ENCODE measurements around the gene SFT2D1.

Gene SFT2D1

GRCh38 chr6:166333172-166333995 is 9.0 kb downstream of the SFT2D1 start:
- peak in 2 of 5 experiments; percentile 65 to 88 for DNase-seq

GRCh38 chr6:166331503-166332415 is 10.6 kb downstream of the SFT2D1 start:
- no peak for DNase-seq

- DNase-seq = no peak
These were observed 11.7 kb downstream of the SFT2D1 start for GRCh38 chr6:166330612-166331011.

GRCh38 chr6:166325383-166326042 is 16.8 kb downstream of the SFT2D1 start:
- DNase-seq = no peak

GRCh38 chr6:166323395-166323794 is 18.9 kb downstream of the SFT2D1 start:
- no peak for DNase-seq

GRCh38 chr6:166318649-166319600 is 23.4 kb downstream of the SFT2D1 start:
- DNase-seq = no peak

GRCh38 chr6:166318227-166318626 is 24.1 kb downstream of the SFT2D1 start:
- no peak for DNase-seq

DNA sequence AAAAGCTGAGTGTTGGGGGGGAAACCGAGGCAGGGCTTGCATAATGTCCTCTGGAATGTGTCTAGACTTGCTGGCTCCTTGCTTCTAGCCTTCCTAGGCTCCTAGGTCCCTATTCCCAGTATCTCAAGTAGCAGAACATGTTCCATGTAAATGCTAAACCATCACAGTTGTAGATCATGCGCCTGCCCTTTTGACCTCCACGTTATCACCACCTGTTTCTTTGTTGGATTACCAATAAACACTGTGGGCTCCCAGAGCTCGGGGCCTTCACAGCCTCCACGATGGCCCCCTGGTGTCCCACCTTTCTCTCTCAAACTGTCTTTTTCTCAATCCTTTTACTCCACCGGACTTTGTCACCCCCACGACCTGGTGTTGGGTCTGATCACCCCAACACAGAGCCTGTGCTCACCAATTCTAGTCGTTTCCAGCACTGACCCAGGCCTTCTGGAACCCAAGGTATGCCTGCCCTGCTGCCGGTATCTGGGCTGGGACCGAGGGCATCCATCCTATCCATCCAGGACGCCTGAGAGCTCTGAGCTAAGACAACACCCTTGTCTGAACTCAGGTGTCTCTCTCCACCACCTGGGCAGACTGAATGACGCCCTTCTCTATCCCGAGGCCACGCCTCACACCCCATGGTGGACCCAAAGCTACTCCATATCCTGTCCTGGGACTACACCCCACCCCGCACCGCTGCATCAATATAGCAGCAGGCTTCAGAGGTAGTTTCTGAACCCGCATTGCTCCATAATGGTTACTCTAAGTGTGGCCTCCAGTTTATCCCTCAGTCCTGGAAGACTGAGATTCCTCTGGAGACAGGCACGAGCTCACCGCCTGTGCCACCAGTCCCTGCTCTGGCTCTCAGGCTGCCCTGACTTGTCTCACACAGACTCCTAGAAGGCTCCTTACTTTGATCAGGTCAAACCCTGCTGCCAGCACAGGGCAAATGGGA is 24.8 kb downstream of the SFT2D1 start:
- no peak for DNase-seq

DNA sequence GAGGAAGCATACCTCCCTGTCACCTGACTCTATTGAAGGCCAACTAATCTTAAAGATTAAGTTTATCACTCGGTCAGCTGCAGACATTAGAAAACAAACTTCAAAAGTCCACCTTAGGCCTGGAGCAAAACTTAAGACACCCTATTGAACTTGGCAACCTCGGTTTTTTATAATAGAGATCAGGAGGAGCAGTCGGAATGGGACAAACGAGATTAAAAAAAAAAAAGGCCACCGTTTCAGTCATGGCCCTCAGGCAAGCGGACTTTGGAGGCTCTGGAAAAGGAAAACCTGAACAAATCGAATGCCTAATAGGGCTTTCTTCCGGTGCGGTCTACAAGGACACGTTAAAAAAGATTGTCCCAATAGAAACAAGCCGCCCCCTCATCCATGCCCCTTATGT is 26.9 kb downstream of the SFT2D1 start:
- DNase-seq = no peak

DNA sequence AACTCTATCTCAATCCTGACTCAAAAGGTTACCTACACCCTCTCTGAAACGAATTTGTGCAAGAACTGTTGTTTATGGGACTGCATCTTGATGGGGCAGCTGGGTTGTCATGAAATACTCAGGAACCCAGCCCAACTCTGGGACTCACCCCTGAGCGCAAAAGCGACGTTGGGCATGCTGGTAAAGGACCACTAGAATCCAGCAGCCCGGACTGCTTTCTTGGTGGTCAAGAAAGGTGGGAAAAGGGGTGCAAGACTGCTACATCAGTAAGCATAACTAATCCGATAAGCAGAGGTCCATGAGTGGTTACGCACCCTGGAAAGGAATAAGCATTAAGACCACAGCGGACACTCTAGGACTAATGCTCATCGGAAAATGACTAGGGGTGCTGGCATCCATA is 27.9 kb downstream of the SFT2D1 start:
- no peak for DNase-seq

DNA sequence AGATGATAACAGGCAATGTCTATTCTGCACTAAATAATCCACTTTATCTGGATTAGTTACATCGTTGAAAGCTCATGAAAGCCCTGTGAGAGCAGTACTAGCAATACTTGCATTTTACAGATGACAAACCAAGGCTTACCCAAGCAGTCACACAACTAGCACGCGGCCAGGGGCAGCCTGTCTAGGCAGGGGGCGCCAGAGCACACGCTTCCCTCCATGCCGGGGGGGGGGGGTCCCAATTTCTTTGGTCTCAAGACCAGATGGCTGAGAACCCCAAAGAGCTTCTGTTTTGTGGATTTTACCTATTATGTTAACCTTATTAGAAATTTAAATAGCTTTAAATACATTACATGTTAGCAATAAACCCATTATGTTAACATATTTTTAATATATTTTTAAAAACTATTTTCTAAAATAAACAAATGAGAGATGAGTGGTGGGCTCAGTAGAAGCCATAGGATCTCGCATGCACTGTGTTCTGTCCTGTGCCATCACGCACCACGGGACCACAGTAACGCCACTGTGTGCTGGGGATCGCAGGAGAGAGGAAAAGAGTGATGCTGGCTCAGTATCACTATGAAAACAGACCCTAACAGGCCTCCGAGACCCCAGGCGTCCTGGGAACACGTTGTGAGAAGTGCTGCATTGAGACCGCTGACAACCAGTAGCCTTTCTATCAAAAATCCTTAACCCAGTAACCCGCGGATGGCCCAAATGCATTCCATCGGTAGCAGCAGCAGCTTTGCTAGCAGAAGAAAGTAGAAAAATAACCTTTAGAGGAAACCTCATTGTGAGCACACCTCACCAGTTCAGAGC is 28.9 kb downstream of the SFT2D1 start:
- peak in 2 of 5 experiments; percentile 26 to 43 for DNase-seq

GRCh38 chr6:166312832-166313231 is 29.5 kb downstream of the SFT2D1 start:
- no peak for DNase-seq

DNA sequence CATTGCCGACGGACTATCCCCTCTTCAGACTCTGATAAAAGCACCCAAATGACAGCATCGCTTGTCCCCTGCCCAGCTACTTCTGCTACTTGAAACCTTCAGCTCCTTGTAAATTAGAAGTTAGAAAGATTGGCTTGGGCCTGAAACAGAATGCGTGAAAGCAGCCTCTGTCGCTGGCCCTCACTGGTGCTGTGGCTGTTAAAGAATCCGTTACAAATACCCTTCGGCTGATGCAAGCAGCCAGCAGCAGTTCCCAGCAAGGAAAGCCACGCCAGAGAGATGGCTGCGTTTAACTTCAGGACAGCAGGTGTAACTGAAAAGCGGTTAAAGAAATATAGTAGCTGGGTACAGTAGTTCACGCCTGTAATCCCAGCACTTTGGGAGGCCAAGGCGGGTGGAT is 31.7 kb downstream of the SFT2D1 start:
- DNase-seq = no peak

DNA sequence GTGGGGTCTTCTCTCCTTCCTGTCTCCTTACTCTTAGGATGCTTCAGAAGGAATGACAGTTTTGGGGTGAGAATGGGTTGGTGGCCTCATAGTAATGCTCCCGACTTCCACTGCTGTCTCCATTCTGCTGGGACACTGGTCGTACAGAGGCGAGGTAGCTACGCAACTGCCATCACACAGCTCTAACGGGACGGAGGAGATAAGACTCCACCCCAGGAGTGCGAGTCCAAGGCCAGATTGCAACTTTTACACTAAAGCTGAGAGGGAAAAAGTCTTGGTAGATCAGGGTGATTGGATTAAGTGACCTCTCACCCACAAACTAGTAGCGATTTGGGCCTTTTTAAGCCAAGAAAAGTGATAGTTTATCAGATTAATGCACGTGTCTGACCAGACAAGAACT is 32.4 kb downstream of the SFT2D1 start:
- no peak for DNase-seq

- no peak for DNase-seq
These were observed 33.4 kb downstream of the SFT2D1 start for GRCh38 chr6:166308769-166309589.

DNA sequence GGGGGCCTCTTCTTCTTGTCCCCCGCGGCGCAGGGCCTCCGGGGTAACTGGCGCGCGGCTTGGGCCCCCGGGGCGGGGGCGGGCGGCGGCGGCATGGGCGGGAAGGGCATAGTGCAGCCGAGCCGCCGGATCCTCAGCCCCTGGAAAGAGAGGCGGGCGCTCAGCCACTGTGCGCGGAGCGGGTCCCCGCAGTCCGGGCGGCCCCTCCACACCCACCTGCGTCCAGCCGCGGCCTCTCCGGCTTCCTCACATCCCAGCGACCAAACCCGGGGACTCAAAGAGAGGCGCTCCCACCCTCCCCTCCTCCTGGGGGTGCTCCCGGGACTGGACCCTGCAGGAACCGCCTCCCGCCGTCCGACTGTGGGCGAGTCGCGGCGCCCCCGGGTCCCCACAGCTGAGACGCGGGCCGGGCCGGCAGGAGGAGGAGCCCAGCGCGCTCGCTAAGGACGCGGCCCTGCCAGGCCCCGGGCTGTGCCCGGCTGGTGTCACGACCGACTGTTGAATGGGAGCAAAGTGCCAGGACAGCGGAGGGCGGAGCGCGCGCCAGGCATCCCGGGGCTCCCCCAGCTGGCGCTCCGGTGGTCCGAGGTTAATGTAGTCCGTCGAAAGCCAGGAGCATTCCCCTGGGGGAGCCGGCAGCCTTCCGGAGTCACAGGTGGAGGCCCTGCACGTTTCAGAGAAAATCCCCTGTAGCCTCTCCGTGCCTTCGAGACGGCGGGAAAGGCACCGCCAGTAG is 34.1 kb downstream of the SFT2D1 start, which contains the start of gene PRR18:
PRR18 (minus strand) TSS at position 360 of the 736 bp plus-strand sequence; CDS start at position 110, 250 bp downstream.
- no peak for DNase-seq

DNA sequence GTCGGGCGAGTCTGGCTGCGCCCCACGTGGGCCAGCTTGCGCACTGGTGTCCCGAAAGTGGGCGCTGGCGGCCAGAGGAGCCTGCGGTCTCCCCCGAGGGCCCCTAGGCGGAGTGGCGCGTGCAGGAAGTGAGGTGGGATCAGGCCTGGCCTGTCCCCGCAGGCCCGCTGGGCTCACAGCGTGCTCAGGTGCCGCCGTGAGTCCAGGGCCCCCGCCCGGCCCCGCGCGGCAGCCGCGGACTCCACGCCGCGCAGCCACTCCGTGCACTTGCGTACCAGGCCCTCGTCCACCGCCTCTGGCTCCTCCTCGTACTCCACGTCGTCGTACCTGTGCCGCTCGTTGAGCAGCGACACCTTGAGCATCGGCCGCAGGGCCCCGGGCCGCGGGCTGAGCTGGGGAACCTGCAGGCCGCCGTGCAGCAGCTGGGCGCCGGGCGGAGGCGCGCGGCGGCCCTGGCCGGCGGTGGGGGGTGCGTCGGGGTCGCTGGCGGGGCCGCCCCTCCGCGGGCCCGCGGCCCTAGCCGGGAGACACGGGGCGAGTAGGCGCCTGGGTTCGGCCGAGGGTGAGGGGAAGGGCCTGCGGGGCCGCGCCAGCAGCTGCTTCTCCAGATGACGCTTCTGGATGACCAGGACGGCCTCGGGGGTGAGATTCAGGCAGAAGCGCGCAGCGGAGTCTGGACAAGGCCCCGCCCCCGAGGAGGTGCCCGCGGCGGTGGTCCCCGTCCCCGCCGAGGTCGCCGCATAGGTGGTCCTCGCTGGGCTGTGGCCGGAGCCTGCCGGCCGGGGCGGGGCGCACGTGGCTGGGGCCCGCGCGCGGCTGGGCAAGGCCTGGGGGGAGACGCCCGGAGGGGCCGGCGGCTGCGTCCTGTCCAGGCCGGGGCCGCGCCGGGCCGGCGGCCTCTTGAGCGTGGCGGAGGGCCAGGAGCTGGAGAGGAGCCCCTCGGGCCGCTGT is 35.0 kb downstream of the SFT2D1 start:
- DNase-seq = peak in 1 of 5 experiments; percentile 9

Data from T-helper 2 cell (primary cell).